Panc1 (cell line): ENCODE data around the gene PLAU. TPM values are rescaled to one million over a fixed set of nuclear protein-coding genes. Genes with fewer than 3 reads are reported as not detected.
A peak's percentile ranks its signal among the peaks of the same experiment; 100 is the strongest.

ENCODE experiments used
- ATAC-seq: fragments of 200-7000 bp; cut with Tn5 transposase; 2 replicates; pipeline ENCODE4 v1.9.1; 2020; ENCODE audit warnings: mild to moderate bottlenecking, moderate library complexity
- BruUV-seq: library from RNA; stranded (reverse); fragments of 400-500 nt; replicated peaks from 2 replicates; lab custom pipeline; 2021; lab: Mats Ljungman, UMichigan
- CTCF ChIA-PET: fragments of 300-600 bp; sonication (Branson Sonifier 250); formaldehyde crosslinking; loops from one replicate; lab custom pipeline; 2022; ENCODE audit warnings: antibody characterized with exemption; lab: Charles Lee
- POLR2A ChIA-PET: fragments of 300-600 bp; sonication (Branson Sonifier 250); formaldehyde crosslinking; loops from one replicate; lab custom pipeline; 2022; ENCODE audit warnings: antibody characterized with exemption; lab: Charles Lee
- DNase-seq: peaks from one replicate; pipeline ENCODE4 v3.0.0-alpha.2; 2010; ENCODE audit warnings: low read depth, low spot score
- H3K27ac ChIP-seq: 2 replicates; pipeline ENCODE4 v1.5.1; 2011; ENCODE audit warnings: mild to moderate bottlenecking, low read length, inconsistent platforms
- H3K27me3 ChIP-seq: fragments of 200-500 bp; sonication (Bioruptor generic); 2 replicates; pipeline ENCODE4 v1.6.0; 2014; ENCODE audit warnings: low read length, inconsistent platforms; ENCODE audit not compliant: control insufficient read depth, insufficient read depth
- H3K36me3 ChIP-seq: fragments of 200-500 bp; sonication (Bioruptor generic); 2 replicates; pipeline ENCODE4 v1.5.1; 2014; ENCODE audit warnings: inconsistent platforms, mild to moderate bottlenecking, low read length, moderate library complexity; ENCODE audit not compliant: control insufficient read depth, insufficient read depth
- H3K4me1 ChIP-seq: 2 replicates; pipeline ENCODE4 v1.5.1; 2011; ENCODE audit warnings: inconsistent platforms, mild to moderate bottlenecking, low read length, moderate library complexity; ENCODE audit not compliant: control insufficient read depth, insufficient read depth
- H3K4me3 ChIP-seq, 2 experiments: 2 replicates each; pipeline ENCODE4 v1.5.1; 2011 to 2012; ENCODE audit warnings: low read depth in 2 of 2, low read length in 2 of 2, mild to moderate bottlenecking in 2 of 2, inconsistent platforms in 1 of 2, moderate library complexity in 1 of 2
- H3K9me3 ChIP-seq: fragments of 200-500 bp; sonication (Bioruptor generic); 2 replicates; pipeline ENCODE4 v1.5.1; 2014; ENCODE audit warnings: low read depth, mild to moderate bottlenecking, inconsistent platforms, low read length, moderate library complexity; ENCODE audit not compliant: control insufficient read depth, insufficient read depth
- POLR2AphosphoS5 ChIP-seq: IDR thresholded peaks from 2 replicates; pipeline ENCODE4 v1.6.1; 2012; ENCODE audit warnings: mild to moderate bottlenecking, low read depth, low read length, moderate library complexity
- SIN3A ChIP-seq: IDR thresholded peaks from 2 replicates; pipeline ENCODE4 v1.6.1; 2012; ENCODE audit warnings: low read depth, mild to moderate bottlenecking, low read length, moderate library complexity, borderline replicate concordance; ENCODE audit not compliant: insufficient read depth
- TCF7L2 ChIP-seq: IDR thresholded peaks from 2 replicates; pipeline ENCODE4 v1.6.1; 2011; ENCODE audit warnings: mild to moderate bottlenecking, low read depth, low read length, inconsistent platforms
- in situ Hi-C: cut with HindIII; loops from 2 replicates; pipeline ENCODE4 v1.10.0; 2016; ENCODE audit warnings: low sequenced_read_pairs, low pct_unique_long_range_greater_than_20kb
- intact Hi-C: fragments of 100-400 bp; cut with micrococcal nuclease; formaldehyde crosslinking; loops from one replicate; pipeline ENCODE4 v1.10.0; 2022; ENCODE audit not compliant: unreplicated experiment
- total RNA-seq: library from RNA; stranded (reverse); gene quantifications from one replicate; pipeline ENCODE4 v1.2.1, GENCODE V29; 2021; ENCODE audit not compliant: unreplicated experiment
- TF ChIP-seq, protein P1 (sequence below), 2 experiments: IDR thresholded peaks; 2 replicates each; pipeline ENCODE4 v1.6.1; 2011 to 2012; ENCODE audit warnings: low read depth in 2 of 2, control low read depth in 1 of 2, low read length in 1 of 2, mild to moderate bottlenecking in 1 of 2, moderate library complexity in 1 of 2; ENCODE audit not compliant: insufficient read depth in 1 of 2
- TF ChIP-seq, protein P2 (sequence below): fragments of 450-650 bp; IDR thresholded peaks from 2 replicates; pipeline ENCODE4 v1.5.1; 2017; ENCODE audit warnings: mild to moderate bottlenecking

The PLAU gene
- total RNA-seq, 1 experiment from 2014 or later: 305 TPM

DNA sequence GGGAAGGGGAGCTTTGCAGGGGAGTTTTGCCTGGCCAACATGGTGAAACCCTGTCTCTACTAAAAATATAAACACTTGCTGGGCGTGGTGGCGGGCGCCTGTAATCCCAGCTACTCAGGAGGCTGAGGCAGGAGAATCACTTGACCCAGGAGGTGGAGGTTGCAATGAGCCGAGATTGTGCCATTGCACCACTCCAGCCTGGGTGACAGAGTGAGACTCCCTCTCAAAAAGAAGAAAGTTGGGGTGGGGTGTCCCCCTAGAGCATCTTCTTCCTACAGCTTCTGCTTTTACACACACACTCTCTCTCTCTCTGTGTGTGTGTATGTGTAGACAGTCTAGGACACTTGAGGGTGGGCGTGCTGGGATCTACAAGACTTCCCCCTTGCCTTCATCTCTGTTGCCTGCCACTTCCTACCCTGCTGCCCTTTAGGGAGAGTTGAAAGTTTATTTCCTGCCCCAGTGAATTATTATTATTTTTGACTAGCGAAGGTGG, 21.7 kb downstream of the PLAU start:
- POLR2A ChIA-PET: no interaction called here
- TF ChIP-seq TCF7L2: no peak
- TF ChIP-seq, protein P1, sequence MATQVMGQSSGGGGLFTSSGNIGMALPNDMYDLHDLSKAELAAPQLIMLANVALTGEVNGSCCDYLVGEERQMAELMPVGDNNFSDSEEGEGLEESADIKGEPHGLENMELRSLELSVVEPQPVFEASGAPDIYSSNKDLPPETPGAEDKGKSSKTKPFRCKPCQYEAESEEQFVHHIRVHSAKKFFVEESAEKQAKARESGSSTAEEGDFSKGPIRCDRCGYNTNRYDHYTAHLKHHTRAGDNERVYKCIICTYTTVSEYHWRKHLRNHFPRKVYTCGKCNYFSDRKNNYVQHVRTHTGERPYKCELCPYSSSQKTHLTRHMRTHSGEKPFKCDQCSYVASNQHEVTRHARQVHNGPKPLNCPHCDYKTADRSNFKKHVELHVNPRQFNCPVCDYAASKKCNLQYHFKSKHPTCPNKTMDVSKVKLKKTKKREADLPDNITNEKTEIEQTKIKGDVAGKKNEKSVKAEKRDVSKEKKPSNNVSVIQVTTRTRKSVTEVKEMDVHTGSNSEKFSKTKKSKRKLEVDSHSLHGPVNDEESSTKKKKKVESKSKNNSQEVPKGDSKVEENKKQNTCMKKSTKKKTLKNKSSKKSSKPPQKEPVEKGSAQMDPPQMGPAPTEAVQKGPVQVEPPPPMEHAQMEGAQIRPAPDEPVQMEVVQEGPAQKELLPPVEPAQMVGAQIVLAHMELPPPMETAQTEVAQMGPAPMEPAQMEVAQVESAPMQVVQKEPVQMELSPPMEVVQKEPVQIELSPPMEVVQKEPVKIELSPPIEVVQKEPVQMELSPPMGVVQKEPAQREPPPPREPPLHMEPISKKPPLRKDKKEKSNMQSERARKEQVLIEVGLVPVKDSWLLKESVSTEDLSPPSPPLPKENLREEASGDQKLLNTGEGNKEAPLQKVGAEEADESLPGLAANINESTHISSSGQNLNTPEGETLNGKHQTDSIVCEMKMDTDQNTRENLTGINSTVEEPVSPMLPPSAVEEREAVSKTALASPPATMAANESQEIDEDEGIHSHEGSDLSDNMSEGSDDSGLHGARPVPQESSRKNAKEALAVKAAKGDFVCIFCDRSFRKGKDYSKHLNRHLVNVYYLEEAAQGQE (IDR thresholded peaks at IDR 0.05; ENCODE audit: insufficient read depth in 1 of 2, low read depth in 2 of 2, low read length in 1 of 2): no peak
- Histone ChIP-seq H3K27me3 (no peaks in the 10 kb centered on the region), H3K4me3 (no peak overlapping the region), H3K27ac (peak overlapping the region; percentile 23; the same call in 1 of the 2 replicates), H3K36me3 (no peaks in the 10 kb centered on the region), H3K9me3 (no peaks in the 10 kb centered on the region), H3K4me1 (peaks cover 2% of the 10 kb centered on the region; the same call in 1 of the 2 replicates)
- CTCF ChIA-PET: no interaction called here
- in situ Hi-C loops: no loop called here
- ATAC-seq: no peak
- intact Hi-C loops: no loop called here
- no TSS peak for BruUV-seq
- no peak for DNase-seq

DNA sequence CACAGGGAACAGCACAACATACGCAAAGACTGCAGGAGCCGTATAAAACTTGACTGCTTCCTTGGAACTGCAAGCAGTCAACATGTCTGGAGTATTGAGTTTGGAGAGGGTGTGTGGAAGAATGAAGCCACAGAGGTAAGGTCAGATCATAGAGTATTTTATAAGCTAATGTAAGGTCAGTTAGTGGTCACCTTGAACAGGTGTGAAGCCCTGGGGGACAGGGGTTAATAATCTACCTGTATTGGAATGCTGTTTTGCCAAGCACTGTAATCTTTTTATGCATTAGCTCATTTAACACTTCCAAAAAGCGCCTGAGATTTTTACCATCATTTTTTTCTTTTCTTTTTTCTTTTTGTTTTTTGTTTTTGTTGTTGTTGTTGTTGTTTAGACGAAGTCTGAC, 23.1 kb downstream of the PLAU start:
- in situ Hi-C loops (no loop called here), intact Hi-C loops (no loop called here)
- H3K4me3 ChIP-seq: no peak overlapping the region
- no peaks in the 10 kb centered on the region for H3K36me3 ChIP-seq
- ChIA-PET CTCF (interaction anchor here (2.0 kb wide), 1 partner anchor 47 kb away, joined by 5 read pairs; no protein-coding TSS in a partner anchor), POLR2A (no interaction called here)
- DNase-seq: no peak
- H3K4me1 ChIP-seq: peaks cover 6% of the 10 kb centered on the region
- H3K9me3 ChIP-seq: no peaks in the 10 kb centered on the region
- 0 out of 2 replicates have a peak overlapping the region, but pooled peaks have one; percentile 4 for H3K27ac ChIP-seq
- ATAC-seq: no peak
- TF ChIP-seq, protein P1 (IDR thresholded peaks at IDR 0.05; ENCODE audit: insufficient read depth in 1 of 2, low read depth in 2 of 2, low read length in 1 of 2): no peak
- TF ChIP-seq TCF7L2: no peak
- TF ChIP-seq SIN3A: no peak
- TF ChIP-seq, protein P2, sequence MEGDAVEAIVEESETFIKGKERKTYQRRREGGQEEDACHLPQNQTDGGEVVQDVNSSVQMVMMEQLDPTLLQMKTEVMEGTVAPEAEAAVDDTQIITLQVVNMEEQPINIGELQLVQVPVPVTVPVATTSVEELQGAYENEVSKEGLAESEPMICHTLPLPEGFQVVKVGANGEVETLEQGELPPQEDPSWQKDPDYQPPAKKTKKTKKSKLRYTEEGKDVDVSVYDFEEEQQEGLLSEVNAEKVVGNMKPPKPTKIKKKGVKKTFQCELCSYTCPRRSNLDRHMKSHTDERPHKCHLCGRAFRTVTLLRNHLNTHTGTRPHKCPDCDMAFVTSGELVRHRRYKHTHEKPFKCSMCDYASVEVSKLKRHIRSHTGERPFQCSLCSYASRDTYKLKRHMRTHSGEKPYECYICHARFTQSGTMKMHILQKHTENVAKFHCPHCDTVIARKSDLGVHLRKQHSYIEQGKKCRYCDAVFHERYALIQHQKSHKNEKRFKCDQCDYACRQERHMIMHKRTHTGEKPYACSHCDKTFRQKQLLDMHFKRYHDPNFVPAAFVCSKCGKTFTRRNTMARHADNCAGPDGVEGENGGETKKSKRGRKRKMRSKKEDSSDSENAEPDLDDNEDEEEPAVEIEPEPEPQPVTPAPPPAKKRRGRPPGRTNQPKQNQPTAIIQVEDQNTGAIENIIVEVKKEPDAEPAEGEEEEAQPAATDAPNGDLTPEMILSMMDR: no peak
- TF ChIP-seq POLR2AphosphoS5: no peak
- no peaks in the 10 kb centered on the region for H3K27me3 ChIP-seq
- no TSS peak for BruUV-seq
